GM12892 (cell line): ENCODE measurements around the gene GLRA1.

Source experiments
- POLR2A ChIP-seq: IDR thresholded peaks from 2 replicates; pipeline ENCODE4 v1.6.1; 2011; ENCODE audit warnings: low read depth, low read length, control low read depth
- TAF1 ChIP-seq: IDR thresholded peaks from 2 replicates; pipeline ENCODE4 v1.6.1; 2011; ENCODE audit warnings: low read depth, mild to moderate bottlenecking, control low read depth, low read length, borderline replicate concordance

GRCh38 chr5:151885138-151885908, 39.3 kb downstream of the GLRA1 start:
- TF ChIP-seq POLR2A (no peak), TAF1 (no peak)
